Measurements from ENCODE around the gene AHCY. TPM values are rescaled to one million over a fixed set of nuclear protein-coding genes. Genes with fewer than 3 reads are reported as not detected.

The AHCY gene
- polyA plus RNA-seq, 1 experiment = 247 TPM

GRCh38 chr20:34251619-34252018 lies 51.5 kb downstream of the AHCY start:
- no peak overlapping the region for H3K4me3 ChIP-seq (ENCODE audit: low read depth, low read length)
- H3K36me3 ChIP-seq (ENCODE audit: control insufficient read depth, insufficient read depth, low read length) = no peaks in the 10 kb centered on the region
- no peak for DNase-seq (ENCODE audit: low read depth)
- CTCF ChIA-PET = no interaction called here
- H3K27me3 ChIP-seq (ENCODE audit: control insufficient read depth, insufficient read depth, low read length) = no peaks in the 10 kb centered on the region
- POLR2A ChIA-PET = no interaction called here
- no peak for TF ChIP-seq CTCF (IDR thresholded peaks at IDR 0.05; ENCODE audit: insufficient read depth, low read depth, low read length)

- ChIA-PET POLR2A (no interaction called here), CTCF (no interaction called here)
- no peaks in the 10 kb centered on the region for H3K27me3 ChIP-seq (ENCODE audit: control insufficient read depth, insufficient read depth, low read length)
- no peak for TF ChIP-seq CTCF (IDR thresholded peaks at IDR 0.05; ENCODE audit: insufficient read depth, low read depth, low read length)
- H3K36me3 ChIP-seq (ENCODE audit: control insufficient read depth, insufficient read depth, low read length) = no peaks in the 10 kb centered on the region
- no peak for DNase-seq (ENCODE audit: low read depth)
- no peak overlapping the region for H3K4me3 ChIP-seq (ENCODE audit: low read depth, low read length)
Observed at GRCh38 chr20:34250005-34250404, 53.1 kb downstream of the AHCY start.

GRCh38 chr20:34249291-34249690 lies 53.9 kb downstream of the AHCY start:
- H3K27me3 ChIP-seq (ENCODE audit: control insufficient read depth, insufficient read depth, low read length) = no peaks in the 10 kb centered on the region
- no peaks in the 10 kb centered on the region for H3K36me3 ChIP-seq (ENCODE audit: control insufficient read depth, insufficient read depth, low read length)
- H3K4me3 ChIP-seq (ENCODE audit: low read depth, low read length) = no peak overlapping the region
- ChIA-PET POLR2A (no interaction called here), CTCF (interaction anchor here (1.4 kb wide), 1 partner anchor 64 kb away, joined by 3 read pairs; no protein-coding TSS in a partner anchor)
- TF ChIP-seq CTCF (IDR thresholded peaks at IDR 0.05; ENCODE audit: insufficient read depth, low read depth, low read length) = no peak
- DNase-seq (ENCODE audit: low read depth) = no peak

- no peak for TF ChIP-seq CTCF (IDR thresholded peaks at IDR 0.05; ENCODE audit: insufficient read depth, low read depth, low read length)
- POLR2A ChIA-PET = no interaction called here
- DNase-seq (ENCODE audit: low read depth) = no peak
- Histone ChIP-seq H3K27me3 (ENCODE audit: control insufficient read depth, insufficient read depth, low read length) (no peaks in the 10 kb centered on the region), H3K4me3 (ENCODE audit: low read depth, low read length) (no peak overlapping the region), H3K36me3 (ENCODE audit: control insufficient read depth, insufficient read depth, low read length) (no peaks in the 10 kb centered on the region)
- CTCF ChIA-PET = no interaction called here
Observed at GRCh38 chr20:34246126-34246626, 57.0 kb downstream of the AHCY start.

GRCh38 chr20:34243377-34243776 lies 59.8 kb downstream of the AHCY start:
- ChIA-PET POLR2A (no interaction called here), CTCF (no interaction called here)
- no peak for TF ChIP-seq CTCF (IDR thresholded peaks at IDR 0.05; ENCODE audit: insufficient read depth, low read depth, low read length)
- Histone ChIP-seq H3K36me3 (ENCODE audit: control insufficient read depth, insufficient read depth, low read length) (no peaks in the 10 kb centered on the region), H3K27me3 (ENCODE audit: control insufficient read depth, insufficient read depth, low read length) (peaks cover 2% of the 10 kb centered on the region; the same call in 1 of the 2 replicates), H3K4me3 (ENCODE audit: low read depth, low read length) (no peak overlapping the region)
- no peak for DNase-seq (ENCODE audit: low read depth)
